ENCODE results near the gene PLEKHG1.

PLEKHG1 gene

GRCh38 chr6:150592377-150592995 is 7.2 kb upstream of the PLEKHG1 start:
- Histone ChIP-seq H3K4me1 (ENCODE audit: control insufficient read depth, insufficient read depth, low read length) (no peaks in the 10 kb centered on the region), H3K27me3 (ENCODE audit: control insufficient read depth, insufficient read depth, low read length) (peaks cover 12% of the 10 kb centered on the region), H3K4me3 (ENCODE audit: low read depth, low read length) (no peak overlapping the region), H3K36me3 (ENCODE audit: control insufficient read depth, insufficient read depth, low read length) (no peaks in the 10 kb centered on the region), H3K9ac (ENCODE audit: low read depth, low read length) (no peak overlapping the region), H3K9me3 (ENCODE audit: control insufficient read depth, insufficient read depth, low read length) (no peaks in the 10 kb centered on the region)

GRCh38 chr6:150593119-150593518 is 6.6 kb upstream of the PLEKHG1 start:
- Histone ChIP-seq H3K36me3 (ENCODE audit: control insufficient read depth, insufficient read depth, low read length) (no peaks in the 10 kb centered on the region), H3K4me3 (ENCODE audit: low read depth, low read length) (no peak overlapping the region), H3K27me3 (ENCODE audit: control insufficient read depth, insufficient read depth, low read length) (peaks cover 18% of the 10 kb centered on the region), H3K9me3 (ENCODE audit: control insufficient read depth, insufficient read depth, low read length) (no peaks in the 10 kb centered on the region), H3K4me1 (ENCODE audit: control insufficient read depth, insufficient read depth, low read length) (no peaks in the 10 kb centered on the region), H3K9ac (ENCODE audit: low read depth, low read length) (no peak overlapping the region)

- no peak overlapping the region for H3K9ac ChIP-seq (ENCODE audit: low read depth, low read length)
- peaks cover 4% of the 10 kb centered on the region for H3K4me1 ChIP-seq (ENCODE audit: control insufficient read depth, insufficient read depth, low read length)
- H3K27me3 ChIP-seq (ENCODE audit: control insufficient read depth, insufficient read depth, low read length) = peaks cover 39% of the 10 kb centered on the region
- no peaks in the 10 kb centered on the region for H3K9me3 ChIP-seq (ENCODE audit: control insufficient read depth, insufficient read depth, low read length)
- H3K36me3 ChIP-seq (ENCODE audit: control insufficient read depth, insufficient read depth, low read length) = no peaks in the 10 kb centered on the region
- H3K4me3 ChIP-seq (ENCODE audit: low read depth, low read length) = no peak overlapping the region
These were observed 3.2 kb upstream of the PLEKHG1 start for GRCh38 chr6:150596439-150596838.

GRCh38 chr6:150598401-150598800 is 1.3 kb upstream of the PLEKHG1 start:
- peaks cover 4% of the 10 kb centered on the region for H3K4me1 ChIP-seq (ENCODE audit: control insufficient read depth, insufficient read depth, low read length)
- no peak overlapping the region for H3K4me3 ChIP-seq (ENCODE audit: low read depth, low read length)
- no peak overlapping the region for H3K9ac ChIP-seq (ENCODE audit: low read depth, low read length)
- H3K36me3 ChIP-seq (ENCODE audit: control insufficient read depth, insufficient read depth, low read length) = no peaks in the 10 kb centered on the region
- H3K9me3 ChIP-seq (ENCODE audit: control insufficient read depth, insufficient read depth, low read length) = no peaks in the 10 kb centered on the region
- peaks cover 57% of the 10 kb centered on the region for H3K27me3 ChIP-seq (ENCODE audit: control insufficient read depth, insufficient read depth, low read length)

GRCh38 chr6:150598858-150599198 is 857 bp upstream of the PLEKHG1 start:
- H3K9me3 ChIP-seq (ENCODE audit: control insufficient read depth, insufficient read depth, low read length) = no peaks in the 10 kb centered on the region
- peaks cover 4% of the 10 kb centered on the region for H3K4me1 ChIP-seq (ENCODE audit: control insufficient read depth, insufficient read depth, low read length)
- H3K4me3 ChIP-seq (ENCODE audit: low read depth, low read length) = peak overlapping the region; percentile 32
- no peaks in the 10 kb centered on the region for H3K36me3 ChIP-seq (ENCODE audit: control insufficient read depth, insufficient read depth, low read length)
- H3K27me3 ChIP-seq (ENCODE audit: control insufficient read depth, insufficient read depth, low read length) = peaks cover 60% of the 10 kb centered on the region
- H3K9ac ChIP-seq (ENCODE audit: low read depth, low read length) = no peak overlapping the region

GRCh38 chr6:150600010-150600300 is 270 bp downstream of the PLEKHG1 start:
- peaks cover 4% of the 10 kb centered on the region for H3K4me1 ChIP-seq (ENCODE audit: control insufficient read depth, insufficient read depth, low read length)
- no peak overlapping the region for H3K9ac ChIP-seq (ENCODE audit: low read depth, low read length)
- no peaks in the 10 kb centered on the region for H3K36me3 ChIP-seq (ENCODE audit: control insufficient read depth, insufficient read depth, low read length)
- peaks cover 63% of the 10 kb centered on the region for H3K27me3 ChIP-seq (ENCODE audit: control insufficient read depth, insufficient read depth, low read length)
- H3K4me3 ChIP-seq (ENCODE audit: low read depth, low read length) = peak overlapping the region; percentile 62
- H3K9me3 ChIP-seq (ENCODE audit: control insufficient read depth, insufficient read depth, low read length) = no peaks in the 10 kb centered on the region

GRCh38 chr6:150600301-150601017 is 774 bp downstream of the PLEKHG1 start:
- H3K27me3 ChIP-seq (ENCODE audit: control insufficient read depth, insufficient read depth, low read length) = peaks cover 63% of the 10 kb centered on the region
- H3K9me3 ChIP-seq (ENCODE audit: control insufficient read depth, insufficient read depth, low read length) = no peaks in the 10 kb centered on the region
- no peaks in the 10 kb centered on the region for H3K36me3 ChIP-seq (ENCODE audit: control insufficient read depth, insufficient read depth, low read length)
- peaks cover 4% of the 10 kb centered on the region for H3K4me1 ChIP-seq (ENCODE audit: control insufficient read depth, insufficient read depth, low read length)
- H3K9ac ChIP-seq (ENCODE audit: low read depth, low read length) = no peak overlapping the region
- peak overlapping the region; percentile 62 for H3K4me3 ChIP-seq (ENCODE audit: low read depth, low read length)

GRCh38 chr6:150601439-150601838 is 1.8 kb downstream of the PLEKHG1 start:
- Histone ChIP-seq H3K27me3 (ENCODE audit: control insufficient read depth, insufficient read depth, low read length) (peaks cover 62% of the 10 kb centered on the region), H3K4me3 (ENCODE audit: low read depth, low read length) (peak overlapping the region; percentile 62)

GRCh38 chr6:150603176-150603575 is 3.5 kb downstream of the PLEKHG1 start:
- H3K27me3 ChIP-seq (ENCODE audit: control insufficient read depth, insufficient read depth, low read length) = peaks cover 45% of the 10 kb centered on the region
- H3K4me3 ChIP-seq (ENCODE audit: low read depth, low read length) = no peak overlapping the region
- H3K4me1 ChIP-seq (ENCODE audit: control insufficient read depth, insufficient read depth, low read length) = peaks cover 4% of the 10 kb centered on the region
- no peaks in the 10 kb centered on the region for H3K9me3 ChIP-seq (ENCODE audit: control insufficient read depth, insufficient read depth, low read length)
- H3K9ac ChIP-seq (ENCODE audit: low read depth, low read length) = no peak overlapping the region
- H3K36me3 ChIP-seq (ENCODE audit: control insufficient read depth, insufficient read depth, low read length) = no peaks in the 10 kb centered on the region

More at GRCh38 chr6:150601439-150601838, 1.8 kb downstream of the PLEKHG1 start:
- Histone ChIP-seq H3K9ac (ENCODE audit: low read depth, low read length) (no peak overlapping the region), H3K36me3 (ENCODE audit: control insufficient read depth, insufficient read depth, low read length) (no peaks in the 10 kb centered on the region), H3K4me1 (ENCODE audit: control insufficient read depth, insufficient read depth, low read length) (peaks cover 4% of the 10 kb centered on the region), H3K9me3 (ENCODE audit: control insufficient read depth, insufficient read depth, low read length) (no peaks in the 10 kb centered on the region)

- H3K9me3 ChIP-seq (ENCODE audit: control insufficient read depth, insufficient read depth, low read length) = no peaks in the 10 kb centered on the region
- no peaks in the 10 kb centered on the region for H3K4me1 ChIP-seq (ENCODE audit: control insufficient read depth, insufficient read depth, low read length)
- H3K36me3 ChIP-seq (ENCODE audit: control insufficient read depth, insufficient read depth, low read length) = no peaks in the 10 kb centered on the region
- no peak overlapping the region for H3K4me3 ChIP-seq (ENCODE audit: low read depth, low read length)
- no peak overlapping the region for H3K9ac ChIP-seq (ENCODE audit: low read depth, low read length)
- peaks cover 32% of the 10 kb centered on the region for H3K27me3 ChIP-seq (ENCODE audit: control insufficient read depth, insufficient read depth, low read length)
These were observed 4.8 kb downstream of the PLEKHG1 start for GRCh38 chr6:150604467-150604866.

- peaks cover 31% of the 10 kb centered on the region for H3K27me3 ChIP-seq (ENCODE audit: control insufficient read depth, insufficient read depth, low read length)
- H3K4me3 ChIP-seq (ENCODE audit: low read depth, low read length) = no peak overlapping the region
- H3K9me3 ChIP-seq (ENCODE audit: control insufficient read depth, insufficient read depth, low read length) = no peaks in the 10 kb centered on the region
- H3K36me3 ChIP-seq (ENCODE audit: control insufficient read depth, insufficient read depth, low read length) = no peaks in the 10 kb centered on the region
- no peak overlapping the region for H3K9ac ChIP-seq (ENCODE audit: low read depth, low read length)
- H3K4me1 ChIP-seq (ENCODE audit: control insufficient read depth, insufficient read depth, low read length) = no peaks in the 10 kb centered on the region
These were observed 5.6 kb downstream of the PLEKHG1 start for GRCh38 chr6:150605333-150605732.

GRCh38 chr6:150606168-150606591 is 6.5 kb downstream of the PLEKHG1 start:
- Histone ChIP-seq H3K4me3 (ENCODE audit: low read depth, low read length) (no peak overlapping the region), H3K4me1 (ENCODE audit: control insufficient read depth, insufficient read depth, low read length) (no peaks in the 10 kb centered on the region), H3K36me3 (ENCODE audit: control insufficient read depth, insufficient read depth, low read length) (no peaks in the 10 kb centered on the region), H3K27me3 (ENCODE audit: control insufficient read depth, insufficient read depth, low read length) (peaks cover 27% of the 10 kb centered on the region), H3K9ac (ENCODE audit: low read depth, low read length) (no peak overlapping the region), H3K9me3 (ENCODE audit: control insufficient read depth, insufficient read depth, low read length) (no peaks in the 10 kb centered on the region)
